A549 treated with CpdA at 1 μM for 4 hours (cell line): ENCODE results near the gene ATP1A3. TPM values are rescaled to one million over a fixed set of nuclear protein-coding genes. Genes with fewer than 3 reads are reported as not detected.

Experiments used
- total RNA-seq: library from RNA; stranded (reverse); fragments of 200-300 nt; extraction: Qiagen RNA extraction; gene quantifications from 5 replicates; pipeline ENCODE4 v1.2.3, GENCODE V29; 2022; ENCODE audit warnings: low read depth

The ATP1A3 gene
- 3.5 to 5.1 TPM (median 4.9 TPM) in 5 replicates for total RNA-seq

DNA sequence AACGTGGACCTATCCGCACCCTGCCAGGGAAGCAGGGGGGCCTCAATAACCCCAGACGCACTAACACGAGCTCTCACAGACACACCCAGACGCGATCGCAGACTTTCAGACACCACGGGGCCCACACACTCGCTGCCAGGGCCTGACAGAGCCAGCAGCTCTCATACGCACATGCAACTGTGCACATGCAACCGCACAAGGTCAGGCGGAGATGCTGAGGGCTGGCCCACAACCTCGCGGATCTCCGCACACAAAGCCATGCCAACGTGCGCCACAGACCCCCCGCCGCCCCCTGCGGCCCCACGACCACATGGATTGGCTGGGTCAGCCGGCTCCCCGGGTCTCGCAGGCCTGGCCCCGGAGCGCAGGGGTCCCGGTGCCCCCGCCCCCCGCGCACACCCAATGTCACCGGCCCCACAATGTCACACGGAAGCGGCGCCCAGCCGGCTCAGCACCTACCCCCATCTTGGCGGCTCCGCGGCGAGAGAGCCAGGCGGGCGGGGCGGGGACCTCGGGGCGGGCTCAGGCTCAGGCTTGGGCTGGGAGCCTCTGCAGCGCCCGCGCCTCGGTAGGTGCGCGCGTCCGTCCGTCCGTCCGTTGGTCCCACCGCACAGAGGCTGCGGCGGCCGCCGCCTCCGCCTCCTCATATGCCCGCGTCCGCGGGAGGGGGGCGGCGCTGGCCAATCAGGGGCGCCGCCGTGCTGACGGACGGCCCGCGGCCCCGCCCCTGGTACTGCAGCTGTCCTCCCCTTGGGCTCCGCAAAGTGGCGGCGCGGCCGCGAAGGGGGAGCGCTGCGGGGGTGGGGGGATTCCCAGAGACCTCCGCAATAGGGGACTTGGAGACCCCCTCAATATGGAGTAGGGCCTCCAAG, at the start of gene ATP1A3:
TSS of gene ATP1A3 (minus strand) at position 619 of the 872 bp plus-strand sequence. CDS start at position 465, 154 bp downstream.

GRCh38 chr19:41959056-41960053, 34.7 kb downstream of the ATP1A3 start, which contains the start of gene RABAC1:
Gene RABAC1, minus strand, starts transcription at chr19:41959321. Its CDS starts 29 bp downstream, at chr19:41959292.

DNA sequence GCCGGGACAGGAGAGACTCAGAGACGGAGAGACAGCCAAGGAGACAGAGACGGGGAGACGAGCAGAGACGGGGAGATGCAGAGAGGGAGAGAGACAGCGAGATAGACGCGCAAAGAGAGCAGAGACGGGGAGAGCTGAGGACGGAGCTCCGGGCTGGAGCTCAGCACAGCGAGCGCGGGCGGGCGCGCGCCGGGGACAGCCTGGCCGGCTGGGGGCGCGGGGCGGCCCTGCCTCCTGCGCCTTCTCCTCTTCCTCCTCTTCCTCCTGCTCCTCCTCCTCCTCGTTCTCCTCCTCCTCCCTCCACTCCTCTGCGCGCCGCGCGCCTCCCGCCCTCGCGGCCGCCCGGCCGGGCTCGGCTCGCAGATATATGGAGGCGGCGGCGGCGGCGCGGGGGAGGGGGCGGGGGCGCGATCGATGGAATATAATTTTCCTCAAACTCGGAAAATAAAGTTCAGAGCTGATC, 65.8 kb downstream of the ATP1A3 start, which contains the start of gene ERFL:
TSS of gene ERFL (minus strand) at position 229 of the 463 bp plus-strand sequence. CDS start 15,530 bp downstream, outside the sequence.

Other genes with a start within 250 kb of the ATP1A3 start
- gene CEACAM6, start 238.7 kb downstream of the ATP1A3 start, total RNA-seq, result 19.9 to 28.7 TPM (median 26.1 TPM) in 5 replicates
- gene CEACAM3, start 197.6 kb downstream of the ATP1A3 start, total RNA-seq, result not detected in 5 replicates
- not detected in 5 replicates for gene LYPD4, start 149.5 kb downstream of the ATP1A3 start, total RNA-seq
- not detected in 5 replicates for gene DMRTC2, start 149.2 kb downstream of the ATP1A3 start, total RNA-seq
- gene RPS19, start 134.0 kb downstream of the ATP1A3 start, total RNA-seq, result 8,931 to 10,409 TPM (median 9,359 TPM) in 5 replicates
- 0.52 to 1.3 TPM (median 1.0 TPM) in 5 replicates for gene CD79A, start 117.0 kb downstream of the ATP1A3 start, total RNA-seq
- gene ARHGEF1, start 111.0 kb downstream of the ATP1A3 start, total RNA-seq, result 87.0 to 126 TPM (median 107 TPM) in 5 replicates
- gene ERFL, start 65.8 kb downstream of the ATP1A3 start, total RNA-seq, result 0.21 to 0.35 TPM (median 0.26 TPM) in 5 replicates
- 178 to 267 TPM (median 257 TPM) in 5 replicates for gene RABAC1, start 34.9 kb downstream of the ATP1A3 start, total RNA-seq
- 0.42 to 0.93 TPM (median 0.57 TPM) in 5 replicates for gene GRIK5, start 76.0 kb upstream of the ATP1A3 start, total RNA-seq
- 27.9 to 38.6 TPM (median 37.0 TPM) in 5 replicates for gene ZNF574, start 81.9 kb upstream of the ATP1A3 start, total RNA-seq
- 0.27 to 0.55 TPM (median 0.48 TPM) in 5 replicates for gene POU2F2, start 138.2 kb upstream of the ATP1A3 start, total RNA-seq
- 66.5 to 111 TPM (median 94.6 TPM) in 5 replicates for gene DEDD2, start 223.4 kb upstream of the ATP1A3 start, total RNA-seq
- 18.5 to 20.5 TPM (median 19.3 TPM) in 5 replicates for gene ZNF526, start 226.1 kb upstream of the ATP1A3 start, total RNA-seq
- gene GSK3A, start 248.4 kb upstream of the ATP1A3 start, total RNA-seq, result 109 to 175 TPM (median 164 TPM) in 5 replicates